GM21367 (cell line): Measurements from ENCODE around the gene DMBT1.

Experiments
- ATAC-seq: cut with Tn5 transposase; IDR thresholded peaks from one replicate; pipeline ENCODE4 v1.9.1; 2021; ENCODE audit not compliant: unreplicated experiment

The DMBT1 gene

DNA sequence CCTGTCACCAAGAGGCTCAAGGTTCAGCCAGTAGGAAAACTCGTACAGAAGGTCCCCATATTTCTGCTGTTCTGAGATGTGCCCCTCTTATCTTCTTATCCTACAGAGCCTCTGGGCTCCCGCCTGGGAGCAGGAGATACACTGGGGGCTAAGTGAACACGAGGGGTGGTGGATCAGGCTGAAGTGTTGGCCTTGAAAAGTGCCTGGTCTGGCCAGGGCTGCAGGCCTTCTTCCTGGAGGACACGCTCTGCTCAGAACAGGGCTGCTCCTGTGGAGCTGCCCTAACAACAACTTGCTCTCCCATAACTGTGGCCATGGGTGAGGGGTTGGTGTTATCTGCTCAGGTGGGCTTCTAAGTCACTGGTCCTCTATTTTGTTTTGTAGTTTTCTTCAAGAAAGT is 105.4 kb downstream of the DMBT1 start:
- no peak for ATAC-seq

DNA sequence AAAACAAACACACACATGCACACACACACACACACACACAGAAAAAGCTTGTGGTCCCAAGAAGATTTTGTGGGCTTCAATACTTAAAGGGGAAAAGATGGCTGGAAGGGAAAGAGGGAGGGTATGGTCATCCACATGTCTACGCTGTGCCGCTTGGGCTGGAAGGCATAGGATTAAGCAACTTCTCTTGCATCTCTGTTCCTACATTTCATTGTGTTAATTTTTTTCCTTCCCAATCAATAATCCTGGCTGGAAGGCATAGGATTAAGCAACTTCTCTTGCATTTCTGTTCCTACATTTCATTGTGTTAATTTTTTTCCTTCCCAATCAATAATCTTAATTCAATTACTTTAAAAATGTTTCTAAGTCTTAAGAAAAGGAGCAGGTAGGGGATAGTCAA is 108.5 kb downstream of the DMBT1 start:
- ATAC-seq = no peak

DNA sequence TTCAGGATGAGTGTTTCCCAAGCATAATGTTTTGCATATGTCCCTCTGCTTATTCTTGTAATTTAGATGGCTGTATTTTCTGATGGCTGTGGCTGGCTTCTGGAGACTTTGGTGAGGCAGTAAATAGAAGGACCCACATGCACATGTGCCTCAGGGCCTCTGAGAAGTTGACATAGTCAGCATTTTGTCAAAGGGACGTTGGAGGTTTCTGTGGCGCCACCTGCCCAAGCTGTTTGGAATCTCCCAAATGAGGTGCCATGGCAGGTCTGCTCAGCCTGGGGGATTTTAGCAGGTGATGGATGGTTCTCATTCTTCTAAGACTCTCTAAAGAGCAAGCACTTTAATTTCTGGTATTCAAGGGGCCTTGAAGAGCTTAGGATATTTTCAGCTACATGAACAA is 109.3 kb downstream of the DMBT1 start:
- ATAC-seq = no peak

DNA sequence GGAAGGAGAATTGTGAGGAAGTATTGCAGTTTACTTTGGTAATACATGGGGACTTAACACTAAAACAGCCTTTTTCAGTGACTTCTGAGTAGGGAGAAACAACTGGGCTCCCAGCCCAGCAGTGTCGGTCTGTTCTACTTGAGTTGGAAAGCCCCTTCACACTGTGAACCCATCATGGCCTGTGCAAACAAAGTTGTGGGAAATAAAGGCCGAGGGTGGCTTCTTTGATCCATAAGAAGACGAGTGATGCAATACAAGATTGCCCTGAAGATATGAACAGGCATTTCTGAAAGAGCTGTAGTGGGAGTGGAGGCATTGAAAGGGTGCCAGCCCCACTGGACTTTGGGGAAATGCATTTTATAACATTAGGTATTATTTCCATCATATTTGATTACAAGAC is 110.8 kb downstream of the DMBT1 start:
- no peak for ATAC-seq

DNA sequence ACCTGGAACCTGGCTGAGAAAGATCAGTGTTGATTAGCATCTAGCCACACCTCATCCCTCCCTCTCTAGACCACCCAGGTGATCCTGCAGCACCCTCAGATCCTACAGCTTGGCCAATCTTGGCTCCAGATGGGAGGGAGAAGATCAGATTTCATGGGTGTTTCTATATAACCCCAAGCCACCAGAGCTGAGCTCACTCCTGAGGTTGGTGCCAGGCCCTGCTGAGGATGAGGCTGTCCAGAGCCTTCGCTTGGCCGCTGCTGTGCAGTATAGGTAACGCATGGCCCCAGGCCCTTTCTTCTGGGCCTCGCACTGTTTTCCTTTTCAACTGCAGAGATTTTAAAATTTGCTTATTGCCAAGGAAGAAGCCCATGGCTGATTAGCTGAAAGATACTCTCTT is 112.1 kb downstream of the DMBT1 start:
- ATAC-seq = no peak

DNA sequence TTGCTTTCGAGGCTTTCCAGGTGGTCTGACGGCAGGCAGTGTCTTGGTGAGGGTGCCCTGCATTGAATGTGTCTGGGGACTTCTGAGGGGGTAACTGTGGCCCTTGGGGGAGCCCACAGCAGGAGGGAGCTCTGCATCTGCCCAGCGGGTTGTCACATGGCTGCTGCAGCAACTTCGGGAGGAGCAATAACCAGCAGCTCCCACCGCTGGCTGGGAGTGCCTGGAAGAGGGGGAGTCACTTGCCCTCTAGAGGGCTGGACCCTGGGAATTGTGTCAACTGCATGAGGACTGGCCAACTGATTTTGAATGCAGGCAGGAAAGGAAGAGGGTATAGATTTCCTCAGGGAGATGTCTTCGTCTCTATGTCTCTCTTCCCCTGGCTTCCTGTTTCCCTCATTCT is 112.7 kb downstream of the DMBT1 start:
- ATAC-seq = no peak

DNA sequence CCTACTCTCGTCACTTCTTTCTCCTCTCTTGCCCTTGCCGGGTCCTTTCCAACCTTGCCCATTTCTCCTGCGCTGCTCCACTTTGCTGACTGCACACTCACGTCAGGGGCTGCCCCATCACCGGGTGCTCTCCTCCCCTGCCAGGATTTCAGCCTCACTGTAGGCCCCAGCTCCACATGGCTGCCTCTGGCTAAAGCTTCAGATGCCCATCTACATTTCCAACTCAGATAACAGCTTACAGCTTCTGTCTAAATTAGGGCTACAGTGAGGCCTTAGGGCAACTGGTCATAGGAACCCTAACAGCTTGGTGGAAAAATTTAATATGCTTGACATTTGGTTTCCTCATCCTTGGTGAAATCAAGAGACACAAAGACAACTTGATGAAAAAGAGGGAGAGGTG is 113.2 kb downstream of the DMBT1 start:
- no peak for ATAC-seq

DNA sequence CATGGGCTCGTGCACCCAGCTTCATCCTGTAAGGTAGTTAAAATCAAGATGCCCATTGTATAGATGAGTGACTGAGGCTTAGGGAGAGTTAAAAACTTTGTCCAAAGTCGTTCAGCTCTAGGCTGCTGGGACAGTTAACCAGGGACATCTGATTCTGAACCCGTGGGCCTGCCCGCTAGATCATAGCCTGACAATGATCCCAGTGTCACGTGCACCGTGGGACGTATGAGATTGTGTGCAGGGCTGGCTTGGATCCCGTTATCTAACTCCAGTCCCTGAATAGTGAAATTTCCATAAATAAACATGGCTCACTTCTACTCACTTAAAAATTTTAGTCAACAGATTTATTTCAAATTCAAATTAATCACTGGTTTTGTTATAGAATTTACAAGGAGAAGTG is 114.2 kb downstream of the DMBT1 start:
- ATAC-seq = no peak

DNA sequence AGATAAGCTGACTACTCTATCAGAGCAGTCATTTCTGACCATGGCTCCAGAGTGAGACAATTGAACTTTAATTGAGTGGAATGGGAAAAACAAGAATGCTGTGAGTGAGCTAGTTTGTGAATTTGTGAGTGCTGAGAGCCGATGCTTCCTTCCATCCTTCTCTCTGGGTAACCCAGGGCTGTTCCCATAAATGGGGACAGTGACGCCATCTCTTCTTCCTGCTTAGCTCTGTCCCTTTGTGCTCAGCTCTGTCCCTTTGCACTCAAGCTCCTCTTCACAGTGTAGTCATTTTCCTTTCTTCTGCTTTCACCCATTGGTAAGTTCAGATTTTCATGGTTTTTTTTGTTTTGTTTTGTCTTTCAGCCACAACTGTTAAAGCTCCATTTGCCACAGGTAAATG is 114.7 kb downstream of the DMBT1 start:
- ATAC-seq = no peak

DNA sequence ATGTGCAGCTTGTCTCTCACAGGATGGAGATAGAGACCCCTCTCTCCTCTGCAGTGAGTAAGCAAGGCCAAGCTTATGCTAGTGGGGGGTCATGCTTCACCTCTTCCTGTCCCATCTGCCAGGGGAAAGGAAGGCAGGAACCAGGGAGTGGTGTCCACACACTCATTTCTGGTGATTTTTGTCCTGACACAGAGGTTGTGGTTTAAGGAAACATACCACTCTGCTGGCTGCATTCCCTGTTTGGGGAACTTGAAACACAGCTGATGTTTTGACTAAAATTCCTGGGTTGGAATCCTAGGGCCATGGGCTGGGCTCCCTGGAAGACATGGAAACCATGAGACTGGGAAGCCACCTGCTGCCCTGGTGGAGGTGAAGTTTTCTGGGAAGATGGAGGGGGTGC is 117.7 kb downstream of the DMBT1 start:
- no peak for ATAC-seq

DNA sequence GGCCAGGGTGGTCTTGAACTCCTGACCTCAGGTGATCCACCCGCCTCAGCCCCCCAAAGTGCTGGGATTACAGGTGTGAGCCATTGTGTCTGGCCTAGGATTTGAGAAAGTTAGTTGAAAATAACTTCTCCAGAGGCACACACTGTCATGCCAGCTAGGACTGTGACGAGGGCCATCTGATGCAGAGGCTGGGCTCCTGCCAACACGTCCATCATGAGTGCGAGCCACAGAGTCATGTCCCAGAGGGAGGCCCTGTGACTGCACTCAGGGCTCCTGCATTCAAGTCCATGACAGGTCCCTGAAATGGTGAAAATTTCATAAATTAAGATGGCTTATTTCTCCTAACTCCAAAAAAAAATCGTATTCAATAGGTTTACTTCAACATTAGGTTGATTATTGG is 122.0 kb downstream of the DMBT1 start:
- ATAC-seq = no peak

DNA sequence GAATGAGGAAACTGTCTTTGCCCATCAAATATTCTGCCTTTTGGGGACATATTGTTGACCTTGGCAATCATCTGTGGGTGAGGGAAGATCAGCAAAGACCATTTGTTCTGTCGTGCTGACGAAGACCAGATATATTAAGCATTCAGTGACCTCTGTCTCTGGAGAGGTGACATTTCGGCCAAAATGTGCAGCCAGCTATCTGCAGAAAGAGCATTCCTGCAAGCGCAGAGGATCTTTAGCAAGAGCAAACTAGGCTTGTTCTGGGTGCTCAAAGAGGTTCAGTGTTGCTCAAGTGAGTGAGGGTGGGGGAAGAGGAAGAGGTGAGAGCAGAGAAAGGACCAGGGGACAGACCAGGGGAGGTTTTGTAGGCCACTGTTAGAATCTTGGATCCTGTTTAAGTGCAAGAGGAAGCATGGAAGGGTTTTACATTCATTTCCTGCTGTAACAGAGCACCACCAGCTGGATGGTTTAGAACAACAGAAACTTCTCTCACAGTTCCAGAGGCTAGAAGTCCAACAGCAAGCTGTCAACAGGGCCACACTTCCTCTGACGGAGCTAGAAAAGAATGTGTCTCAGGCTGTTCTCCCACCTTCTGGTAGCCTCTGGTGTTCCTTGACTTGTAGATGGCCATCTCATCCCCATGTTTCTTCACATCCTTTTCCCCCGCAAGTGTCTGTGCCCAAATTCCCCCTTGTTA is 127.9 kb downstream of the DMBT1 start:
- ATAC-seq = no peak

DNA sequence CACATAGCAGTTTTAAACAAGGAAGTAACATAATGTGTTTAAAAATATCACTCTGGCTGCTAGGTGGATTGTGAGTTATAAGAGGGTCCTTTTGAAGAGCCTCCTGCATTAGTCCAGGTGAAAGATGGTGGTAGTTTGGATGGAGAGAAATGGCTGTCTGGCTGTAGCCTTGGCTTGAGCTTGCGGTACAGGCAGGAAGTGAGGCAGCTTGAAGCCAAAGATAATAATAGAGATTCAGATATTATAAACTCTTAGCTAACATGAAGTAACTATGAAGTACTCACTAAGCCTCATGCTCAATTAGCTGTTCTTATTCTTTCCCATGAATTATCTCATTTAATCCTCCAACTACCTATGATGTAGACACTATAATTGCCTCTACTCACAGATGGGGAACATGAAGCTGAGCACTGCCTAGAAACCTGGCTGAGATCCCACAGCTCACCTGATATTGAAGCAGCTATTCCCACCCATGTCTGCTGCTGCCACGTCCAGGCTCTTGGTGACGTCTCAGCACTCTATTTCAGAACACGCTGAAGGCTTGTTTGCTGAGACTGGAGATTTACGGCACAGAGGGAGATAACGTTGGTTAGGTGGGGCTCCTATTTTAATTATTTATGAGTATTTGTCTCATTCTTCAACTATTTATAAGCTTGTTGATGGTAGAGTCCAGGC is 128.7 kb downstream of the DMBT1 start:
- ATAC-seq = no peak

DNA sequence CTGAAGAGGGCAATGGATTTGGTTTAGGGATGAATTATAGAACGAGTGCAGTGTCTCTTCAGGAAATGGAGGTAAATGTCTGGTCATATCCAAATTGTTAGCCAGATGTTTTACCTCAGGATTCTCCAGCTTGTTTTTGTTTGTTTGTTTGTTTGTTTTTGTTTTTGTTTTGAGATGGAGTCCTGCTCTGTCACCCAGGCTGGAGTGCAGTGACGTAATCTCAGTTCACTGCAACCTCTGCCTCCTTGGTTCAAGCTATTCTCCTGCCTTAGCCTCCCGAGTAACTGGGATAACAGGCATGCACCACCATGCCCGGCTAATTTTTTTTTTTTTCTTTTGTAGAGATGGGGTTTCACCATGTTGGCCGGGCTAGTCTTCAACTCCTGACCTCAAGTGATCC is 132.2 kb downstream of the DMBT1 start:
- ATAC-seq = no peak
